Left cardiac atrium (tissue), 4 donors: ENCODE results near the gene WSCD2. TPM values are rescaled to one million over a fixed set of nuclear protein-coding genes. Genes with fewer than 3 reads are reported as not detected.
A peak's percentile ranks its signal among the peaks of the same experiment; 100 is the strongest.

ENCODE experiments used
- ATAC-seq, 2 donors: fragments of 200-7000 bp; cut with Tn5 transposase; one replicate each; pipeline ENCODE4 v1.9.1; 2020; ENCODE audit warnings: mild to moderate bottlenecking in 2 of 2, moderate library complexity in 2 of 2
- DNase-seq: peaks from one replicate; pipeline ENCODE4 v3.0.0-alpha.2; 2020
- intact Hi-C, 2 donors: fragments of 100-400 bp; cut with DNase I; formaldehyde crosslinking; loops; one replicate each; pipeline versions ENCODE4 v1.14.1 to v1.15.1; 2022 to 2023
- total RNA-seq, 2 donors: library from RNA; stranded (reverse); fragmentation: NEBNext Ultra II Directional; extraction: Animal tissue kit (Norgen Biotek cat#: 25700); gene quantifications; one replicate each; pipeline ENCODE4 v1.2.1, GENCODE V29; 2021
- donor health status: DM: no; HTN: yes; CAD: no.
- donor health status: DM: no; HTN: yes; CAD: no; lungs with severe emphysema.
- donor health status: DM: yes; HTN: yes; CAD: no.
- donor health status: Dilated cardiomyopathy.

The WSCD2 gene
- total RNA-seq, 2 donors from 2014 or later, result 0.44 TPM; not detected in 1

- DNase-seq (no peak), ATAC-seq (no peak)
- intact Hi-C loops, result no loop called here
These were observed 15.9 kb downstream of the WSCD2 start for GRCh38 chr12:108145011-108145410.

GRCh38 chr12:108146035-108146893 is 17.2 kb downstream of the WSCD2 start:
- ATAC-seq, result no peak
- intact Hi-C loops, result no loop called here
- no peak for DNase-seq

GRCh38 chr12:108147279-108147678 is 18.2 kb downstream of the WSCD2 start:
- no peak for DNase-seq
- intact Hi-C loops, result no loop called here
- ATAC-seq, result peak; percentile 19 to 37

GRCh38 chr12:108148521-108149074 is 19.5 kb downstream of the WSCD2 start:
- DNase-seq, result no peak
- ATAC-seq, result no peak
- intact Hi-C loops, result no loop called here

- intact Hi-C loops, result no loop called here
- no peak for DNase-seq
- no peak for ATAC-seq
These were observed 21.3 kb downstream of the WSCD2 start for GRCh38 chr12:108150436-108150835.

- no peak for DNase-seq
- no peak for ATAC-seq
- intact Hi-C loops, result no loop called here
These were observed 22.6 kb downstream of the WSCD2 start for GRCh38 chr12:108151533-108152169.

- intact Hi-C loops, result no loop called here
- DNase-seq, result no peak
These were observed 23.1 kb downstream of the WSCD2 start for GRCh38 chr12:108152170-108152538.

GRCh38 chr12:108156717-108157116 is 27.6 kb downstream of the WSCD2 start:
- DNase-seq (no peak), ATAC-seq (no peak)
- intact Hi-C loops, result no loop called here

More at GRCh38 chr12:108152170-108152538, 23.1 kb downstream of the WSCD2 start:
- no peak for ATAC-seq

- ATAC-seq (no peak), DNase-seq (no peak)
- intact Hi-C loops, result no loop called here
These were observed 28.9 kb downstream of the WSCD2 start for GRCh38 chr12:108157870-108158459.

- DNase-seq (no peak), ATAC-seq (no peak)
- intact Hi-C loops, result no loop called here
These were observed 33.1 kb downstream of the WSCD2 start for GRCh38 chr12:108162207-108162606.

GRCh38 chr12:108166505-108166904 is 37.4 kb downstream of the WSCD2 start:
- intact Hi-C loops, result no loop called here
- ATAC-seq (no peak), DNase-seq (no peak)

GRCh38 chr12:108167974-108168373 is 38.9 kb downstream of the WSCD2 start:
- DNase-seq (no peak), ATAC-seq (no peak)
- intact Hi-C loops, result no loop called here

GRCh38 chr12:108169708-108170107 is 40.6 kb downstream of the WSCD2 start:
- ATAC-seq (no peak), DNase-seq (no peak)
- intact Hi-C loops, result no loop called here

GRCh38 chr12:108170164-108170563 is 41.1 kb downstream of the WSCD2 start:
- intact Hi-C loops, result no loop called here
- ATAC-seq, result no peak
- DNase-seq, result no peak

GRCh38 chr12:108172033-108172432 is 42.9 kb downstream of the WSCD2 start:
- ATAC-seq, result no peak

GRCh38 chr12:108173160-108173559 is 44.1 kb downstream of the WSCD2 start:
- DNase-seq (no peak), ATAC-seq (no peak)
- intact Hi-C loops, result no loop called here

More at GRCh38 chr12:108172033-108172432, 42.9 kb downstream of the WSCD2 start:
- DNase-seq, result no peak
- intact Hi-C loops, result no loop called here

GRCh38 chr12:108173892-108174291 is 44.8 kb downstream of the WSCD2 start:
- no peak for DNase-seq
- ATAC-seq, result no peak
- intact Hi-C loops, result no loop called here

- ATAC-seq (no peak), DNase-seq (no peak)
- intact Hi-C loops, result no loop called here
These were observed 45.6 kb downstream of the WSCD2 start for GRCh38 chr12:108174641-108175040.

GRCh38 chr12:108175310-108175709 is 46.2 kb downstream of the WSCD2 start:
- DNase-seq (no peak), ATAC-seq (no peak)
- intact Hi-C loops, result no loop called here

GRCh38 chr12:108176292-108176691 is 47.2 kb downstream of the WSCD2 start:
- intact Hi-C loops, result no loop called here
- no peak for ATAC-seq
- DNase-seq, result no peak
